Activated CD8-positive, alpha-beta memory T cell treated with anti-CD3 and anti-CD28 coated beads for 1 hour (primary cell): ENCODE results near the gene TYMS.

ENCODE experiments used
- DNase-seq, 2 donors: peaks; one replicate each; pipeline ENCODE4 v3.0.0-alpha.2; 2020; ENCODE audit warnings: low read depth in 1 of 2; ENCODE audit errors: extremely low read depth in 1 of 2

Gene TYMS

GRCh38 chr18:644395-645004 is 13.0 kb upstream of the TYMS start:
- no peak for DNase-seq

GRCh38 chr18:647304-647703 is 10.1 kb upstream of the TYMS start:
- DNase-seq, result no peak

GRCh38 chr18:649341-649740 is 8.1 kb upstream of the TYMS start:
- DNase-seq, result no peak

DNA sequence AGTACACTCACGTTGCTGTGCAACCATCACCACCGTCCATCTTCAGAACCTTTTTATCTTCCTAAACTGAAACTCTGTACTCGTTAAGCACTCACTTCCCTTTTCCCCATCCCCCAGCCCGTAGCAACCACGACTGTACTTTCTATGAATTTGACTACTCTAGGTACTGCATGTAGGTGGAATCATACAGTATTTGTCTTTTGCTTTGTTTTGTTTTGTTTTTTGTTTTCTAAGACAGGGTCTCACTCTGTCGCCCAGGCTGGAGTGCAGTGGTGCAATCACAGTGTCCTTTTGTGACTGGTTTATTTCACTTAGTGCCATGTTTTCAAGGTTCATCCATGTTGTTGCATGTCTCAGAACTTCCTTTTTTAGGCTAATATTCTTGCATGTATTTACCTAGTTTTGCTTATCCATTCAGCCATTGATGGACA is 7.0 kb upstream of the TYMS start:
- no peak for DNase-seq

DNA sequence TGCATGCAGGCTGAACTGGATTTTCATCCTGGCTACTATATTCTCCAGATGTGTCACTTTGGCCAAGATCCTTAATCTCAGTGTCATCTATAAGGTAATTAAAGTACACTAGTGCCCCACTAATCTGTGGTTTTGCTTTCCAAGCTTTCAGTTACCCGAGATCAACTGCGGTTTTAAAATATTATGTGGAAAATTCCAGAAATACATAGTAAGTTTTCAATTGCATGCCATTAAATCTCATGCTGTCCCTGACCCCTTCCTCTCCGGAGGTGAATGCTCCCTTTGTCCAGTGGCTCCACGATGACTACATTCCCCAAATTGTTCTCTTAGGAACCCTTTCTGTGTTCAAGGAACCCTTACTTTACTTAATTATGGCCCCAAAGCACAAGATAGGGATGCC is 5.3 kb upstream of the TYMS start:
- DNase-seq, result no peak

- no peak for DNase-seq
Observed at GRCh38 chr18:653512-653911, 3.9 kb upstream of the TYMS start.

- no peak for DNase-seq
Observed at GRCh38 chr18:654601-655000, 2.9 kb upstream of the TYMS start.

GRCh38 chr18:655445-655844 is 2.0 kb upstream of the TYMS start:
- DNase-seq, result no peak

DNA sequence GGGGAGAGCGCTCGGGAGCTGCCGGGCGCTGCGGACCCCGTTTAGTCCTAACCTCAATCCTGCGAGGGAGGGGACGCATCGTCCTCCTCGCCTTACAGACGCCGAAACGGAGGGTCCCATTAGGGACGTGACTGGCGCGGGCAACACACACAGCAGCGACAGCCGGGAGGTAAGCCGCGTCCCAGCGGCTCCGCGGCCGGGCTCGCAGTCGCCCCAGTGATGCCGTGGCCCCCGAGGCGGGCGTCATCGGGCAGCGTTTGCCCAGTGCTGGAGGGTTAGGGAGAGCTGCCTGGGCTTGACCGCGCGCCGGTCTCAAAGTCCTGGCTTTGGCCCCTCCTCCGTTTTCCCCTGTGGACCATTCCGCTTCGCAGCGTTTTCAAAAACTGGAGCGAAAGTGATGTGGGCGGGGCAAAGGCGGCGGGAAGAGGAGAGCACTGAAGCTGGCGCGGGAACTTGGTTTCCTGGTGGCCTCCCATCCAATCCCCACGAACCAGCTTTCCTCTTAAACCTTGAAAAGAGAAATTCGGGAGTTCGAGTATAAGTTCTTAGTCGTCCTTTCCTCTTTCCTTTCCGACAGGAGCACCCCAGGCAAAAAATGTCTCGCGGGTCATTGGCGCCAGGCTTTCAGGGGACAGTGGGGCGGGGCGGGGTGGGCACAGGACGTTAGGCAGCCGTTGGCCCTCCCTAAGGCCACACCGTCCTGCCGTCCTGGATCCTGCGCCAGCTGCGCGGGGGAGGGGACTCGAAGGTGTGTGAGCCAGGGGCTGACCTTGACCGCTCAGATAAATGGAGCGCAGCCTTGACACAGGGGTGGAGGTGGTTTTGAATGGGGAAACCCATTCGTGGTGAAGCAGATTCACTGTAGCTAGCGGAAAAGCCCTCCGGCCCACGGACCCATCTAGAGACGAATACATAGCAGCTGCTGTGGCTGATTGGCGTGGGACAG is 821 bp downstream of the TYMS start:
- DNase-seq, result peak in 1 of 2 donors; percentile 32

DNA sequence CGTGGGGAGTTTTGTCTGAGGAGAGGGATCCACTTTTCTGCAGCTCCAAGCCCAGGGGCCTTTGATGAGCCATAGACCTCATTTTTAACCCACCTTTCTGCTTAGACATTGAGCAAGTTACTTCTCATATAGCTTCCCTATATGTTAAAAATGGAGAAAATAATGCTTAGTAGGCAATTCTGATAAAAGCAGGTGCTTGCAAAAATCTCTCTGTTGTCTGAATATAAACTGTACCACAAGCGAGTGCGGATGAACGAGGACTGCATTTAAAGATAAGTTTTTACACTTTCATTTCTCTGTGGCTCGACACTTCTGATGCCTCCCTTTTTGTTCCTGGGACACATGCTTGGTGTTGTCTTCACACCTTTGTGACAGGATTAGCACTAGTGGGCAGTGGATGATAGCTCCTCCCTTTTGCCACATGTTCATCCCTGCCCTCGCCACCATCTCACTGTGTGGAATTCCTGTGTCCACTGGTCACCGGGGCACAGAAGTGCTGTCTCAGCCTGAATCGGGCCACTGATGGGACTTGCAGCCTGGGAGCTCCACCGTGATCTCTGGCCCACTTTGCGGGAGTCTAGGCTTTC is 1.6 kb downstream of the TYMS start:
- no peak for DNase-seq

- no peak for DNase-seq
Observed at GRCh38 chr18:659597-659996, 2.1 kb downstream of the TYMS start.

- DNase-seq, result no peak
Observed at GRCh38 chr18:662197-662596, 4.7 kb downstream of the TYMS start.

GRCh38 chr18:666177-666576 is 8.7 kb downstream of the TYMS start:
- DNase-seq, result no peak

- DNase-seq, result no peak
Observed at GRCh38 chr18:666628-667027, 9.2 kb downstream of the TYMS start.

DNA sequence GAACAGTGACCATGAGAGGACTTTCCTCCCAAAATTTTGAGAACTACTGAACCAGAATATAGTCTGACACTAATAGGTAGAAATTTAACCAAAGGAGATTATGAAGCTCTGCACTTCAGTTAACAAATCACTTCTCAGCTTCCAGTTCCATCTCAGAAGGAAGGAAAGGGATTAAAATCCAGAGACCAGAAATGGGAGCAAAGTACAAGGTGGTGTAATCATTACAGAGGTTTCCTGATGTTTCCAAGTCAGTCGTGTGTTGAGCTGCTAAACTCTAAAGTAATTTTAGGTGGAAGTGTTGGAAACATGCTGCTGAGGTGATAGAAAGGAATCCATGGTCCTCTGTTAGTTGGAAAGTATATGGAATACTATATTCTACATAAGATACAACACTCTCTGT is 10.8 kb downstream of the TYMS start:
- no peak for DNase-seq

DNA sequence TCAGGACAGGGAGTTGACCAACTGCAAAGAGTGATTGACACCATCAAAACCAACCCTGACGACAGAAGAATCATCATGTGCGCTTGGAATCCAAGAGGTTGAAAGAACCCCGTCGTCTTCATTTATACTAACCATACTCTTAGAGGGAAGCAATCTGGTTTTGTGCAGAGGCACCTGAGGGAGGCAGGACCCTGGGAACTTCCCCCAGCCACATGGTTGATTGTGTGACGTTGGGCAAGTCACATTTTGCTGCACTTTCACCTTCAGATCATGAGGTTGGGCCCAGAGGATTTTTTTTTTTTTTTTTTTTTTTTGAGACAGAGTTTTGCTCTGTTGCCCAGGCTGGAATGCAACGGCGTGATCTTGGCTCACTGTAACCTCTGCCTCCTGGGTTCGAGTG is 11.6 kb downstream of the TYMS start:
- DNase-seq, result no peak

- DNase-seq, result no peak
Observed at GRCh38 chr18:670522-670921, 13.1 kb downstream of the TYMS start.

DNA sequence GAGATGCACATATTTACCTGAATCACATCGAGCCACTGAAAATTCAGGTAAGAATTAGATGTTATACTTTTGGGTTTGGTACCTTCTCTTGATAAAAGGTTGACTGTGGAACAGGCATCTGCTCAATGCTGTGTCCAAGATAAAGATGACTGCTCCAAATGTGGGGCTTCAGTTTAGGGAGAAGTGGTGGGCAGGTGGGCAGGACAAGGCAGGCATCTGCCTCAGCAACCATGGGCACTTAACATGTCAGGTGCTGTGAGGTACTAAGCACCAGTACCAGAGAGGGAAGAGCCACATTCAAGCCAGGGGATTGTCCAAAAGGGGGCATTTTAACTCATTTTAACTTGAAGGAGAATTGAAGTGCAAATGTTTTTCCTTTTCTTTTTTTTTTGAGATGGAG is 14.0 kb downstream of the TYMS start:
- DNase-seq, result no peak

GRCh38 chr18:673317-673716 is 15.9 kb downstream of the TYMS start:
- DNase-seq, result no peak

DNA sequence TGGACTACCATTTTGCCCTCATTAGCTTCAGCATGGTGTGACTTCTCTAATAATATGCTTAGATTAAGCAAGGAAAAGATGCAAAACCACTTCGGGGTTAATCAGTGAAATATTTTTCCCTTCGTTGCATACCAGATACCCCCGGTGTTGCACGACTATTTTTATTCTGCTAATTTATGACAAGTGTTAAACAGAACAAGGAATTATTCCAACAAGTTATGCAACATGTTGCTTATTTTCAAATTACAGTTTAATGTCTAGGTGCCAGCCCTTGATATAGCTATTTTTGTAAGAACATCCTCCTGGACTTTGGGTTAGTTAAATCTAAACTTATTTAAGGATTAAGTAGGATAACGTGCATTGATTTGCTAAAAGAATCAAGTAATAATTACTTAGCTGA is 16.3 kb downstream of the TYMS start:
- DNase-seq, result no peak

GRCh38 chr18:675307-675706 is 17.9 kb downstream of the TYMS start:
- DNase-seq, result no peak

DNA sequence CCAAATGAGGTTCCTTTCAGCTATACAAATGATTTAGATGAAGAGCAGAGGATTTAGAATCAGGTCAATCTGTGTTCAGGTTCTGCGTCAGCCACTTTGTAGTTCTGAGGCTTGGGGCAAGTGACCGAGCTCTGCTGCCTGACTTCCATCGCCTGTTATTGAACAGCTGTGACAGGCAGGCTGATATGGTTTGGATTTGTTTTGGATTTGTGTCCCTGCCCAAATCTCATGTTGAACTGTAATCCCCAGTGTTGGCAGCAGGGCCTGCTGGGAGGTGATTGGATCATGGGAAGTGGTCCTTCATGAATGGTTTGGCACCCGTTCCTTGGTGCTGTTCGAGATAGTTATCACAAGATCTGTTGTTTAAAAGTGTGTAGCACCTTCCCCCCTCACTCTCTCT is 18.6 kb downstream of the TYMS start:
- no peak for DNase-seq
